Measurements from ENCODE around the gene TMEM132C.

Gene TMEM132C

GRCh38 chr12:128423205-128423604 lies 156.2 kb downstream of the TMEM132C start:
- in situ Hi-C loops (cut with MboI; ENCODE audit: low sequenced_read_pairs, unreplicated experiment), result no loop called here
- DNase-seq (ENCODE audit: low spot score), result no peak
- TF ChIP-seq CTCF (IDR thresholded peaks at IDR 0.05; ENCODE audit: borderline replicate concordance, control extremely low read depth, extremely low read depth, insufficient read depth, missing control alignments), result no peak

GRCh38 chr12:128424931-128425431 lies 158.0 kb downstream of the TMEM132C start:
- TF ChIP-seq CTCF (IDR thresholded peaks at IDR 0.05; ENCODE audit: borderline replicate concordance, control extremely low read depth, extremely low read depth, insufficient read depth, missing control alignments), result no peak
- no peak for DNase-seq (ENCODE audit: low spot score)
- in situ Hi-C loops (cut with MboI; ENCODE audit: low sequenced_read_pairs, unreplicated experiment), result no loop called here

- TF ChIP-seq CTCF (IDR thresholded peaks at IDR 0.05; ENCODE audit: borderline replicate concordance, control extremely low read depth, extremely low read depth, insufficient read depth, missing control alignments), result no peak
- no peak for DNase-seq (ENCODE audit: low spot score)
- in situ Hi-C loops (cut with MboI; ENCODE audit: low sequenced_read_pairs, unreplicated experiment), result no loop called here
Observed at GRCh38 chr12:128425666-128426331, 158.8 kb downstream of the TMEM132C start.

GRCh38 chr12:128426511-128426910 lies 159.5 kb downstream of the TMEM132C start:
- in situ Hi-C loops (cut with MboI; ENCODE audit: low sequenced_read_pairs, unreplicated experiment), result no loop called here
- no peak for TF ChIP-seq CTCF (IDR thresholded peaks at IDR 0.05; ENCODE audit: borderline replicate concordance, control extremely low read depth, extremely low read depth, insufficient read depth, missing control alignments)
- DNase-seq (ENCODE audit: low spot score), result no peak

- in situ Hi-C loops (cut with MboI; ENCODE audit: low sequenced_read_pairs, unreplicated experiment), result no loop called here
- TF ChIP-seq CTCF (IDR thresholded peaks at IDR 0.05; ENCODE audit: borderline replicate concordance, control extremely low read depth, extremely low read depth, insufficient read depth, missing control alignments), result no peak
Observed at GRCh38 chr12:128439796-128440195, 172.8 kb downstream of the TMEM132C start.

GRCh38 chr12:128442096-128442495 lies 175.1 kb downstream of the TMEM132C start:
- DNase-seq (ENCODE audit: low spot score), result no peak
- no peak for TF ChIP-seq CTCF (IDR thresholded peaks at IDR 0.05; ENCODE audit: borderline replicate concordance, control extremely low read depth, extremely low read depth, insufficient read depth, missing control alignments)
- in situ Hi-C loops (cut with MboI; ENCODE audit: low sequenced_read_pairs, unreplicated experiment), result no loop called here

More at GRCh38 chr12:128439796-128440195, 172.8 kb downstream of the TMEM132C start:
- DNase-seq (ENCODE audit: low spot score), result no peak

Measured in GM13976 (cell line).